ENCODE results near the gene GNGT1.

Gene GNGT1

DNA sequence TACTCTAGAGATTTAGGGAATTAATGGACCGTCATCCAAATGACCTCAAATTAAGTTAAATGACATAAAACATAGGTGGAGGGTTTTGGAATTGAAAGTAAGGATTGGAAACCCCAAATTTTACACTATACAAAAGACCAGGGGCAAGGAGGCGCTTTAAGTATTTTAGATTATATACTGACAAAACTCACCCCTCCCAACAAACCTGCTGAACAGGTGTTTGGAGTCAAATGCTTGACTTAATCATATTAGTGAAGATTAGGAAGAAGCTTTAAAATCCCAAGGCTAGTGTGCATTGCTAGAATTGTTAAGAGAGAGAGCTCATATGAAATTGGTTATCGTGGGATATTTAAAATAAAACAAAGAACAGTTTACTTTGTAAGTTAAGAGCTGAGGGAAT is at the start of gene GNGT1:
GNGT1 (plus strand) TSS at position 301 of the 400 bp plus-strand sequence. CDS start 180 bp downstream, outside the sequence.
- no peak for DNase-seq

DNA sequence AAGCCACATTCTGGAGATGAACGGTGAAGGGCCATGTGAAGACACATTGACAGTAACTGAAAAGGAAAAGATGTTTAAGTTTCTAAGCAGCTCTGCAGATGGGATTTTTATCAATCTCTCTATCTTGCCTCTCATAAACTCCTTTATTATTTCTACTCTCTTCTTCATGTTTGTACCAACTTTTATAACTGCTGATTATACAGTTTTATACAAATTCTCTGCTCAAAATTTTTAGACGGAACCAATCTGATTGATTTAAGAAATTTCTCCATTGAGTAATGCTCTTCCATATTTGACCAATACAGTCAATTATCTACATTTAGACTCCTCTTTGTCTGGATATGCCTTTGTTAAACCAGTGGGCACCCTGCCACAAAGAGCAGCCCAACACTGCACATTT is 47.5 kb upstream of the GNGT1 start:
- no peak for DNase-seq

DNA sequence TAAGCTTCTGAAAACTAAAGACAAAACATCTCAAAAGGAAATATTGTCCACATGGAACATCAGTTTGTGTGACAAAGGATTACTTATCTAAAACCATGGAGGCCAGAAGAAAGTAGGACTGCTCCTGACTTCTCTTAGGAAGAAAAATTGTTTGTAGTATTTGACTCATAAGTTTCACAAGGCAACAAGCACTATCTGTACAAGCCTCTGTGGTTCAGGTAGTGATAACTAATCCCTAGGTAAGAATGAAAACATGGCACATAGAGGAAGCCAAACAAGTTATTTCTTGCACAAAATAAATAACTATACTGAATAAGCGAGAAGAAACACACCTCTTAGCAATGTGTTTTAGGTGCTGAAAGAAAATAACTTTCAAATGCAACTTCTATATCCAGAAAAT is 46.1 kb upstream of the GNGT1 start:
- no peak for DNase-seq

DNA sequence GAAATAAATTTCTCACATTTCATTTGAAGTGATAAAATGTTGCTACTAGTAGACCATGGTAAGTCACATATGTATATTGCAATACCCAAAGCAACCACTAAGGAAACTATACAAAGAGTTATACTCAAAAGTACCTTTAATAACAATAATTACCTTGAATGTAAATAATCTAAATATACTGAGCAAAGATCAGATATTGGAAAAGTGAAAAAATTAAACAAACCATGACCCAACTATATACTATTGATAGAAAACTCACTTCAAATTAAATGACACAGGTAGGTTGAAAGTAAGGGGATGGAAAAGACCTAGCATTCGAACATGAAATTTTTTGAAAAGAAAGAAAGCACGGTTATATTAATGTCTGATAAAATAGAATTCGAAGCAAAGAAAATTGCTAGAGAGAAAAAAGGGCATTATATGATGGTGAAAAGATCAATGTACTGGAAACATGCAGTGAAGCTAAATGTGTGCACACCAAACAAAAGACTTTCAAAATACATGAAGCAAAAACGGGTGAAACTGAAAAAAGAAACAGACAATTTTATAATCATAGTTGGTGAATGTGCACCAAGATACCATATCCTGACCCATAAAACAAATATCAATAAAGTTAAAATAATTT is 44.9 kb upstream of the GNGT1 start:
- no peak for DNase-seq

DNA sequence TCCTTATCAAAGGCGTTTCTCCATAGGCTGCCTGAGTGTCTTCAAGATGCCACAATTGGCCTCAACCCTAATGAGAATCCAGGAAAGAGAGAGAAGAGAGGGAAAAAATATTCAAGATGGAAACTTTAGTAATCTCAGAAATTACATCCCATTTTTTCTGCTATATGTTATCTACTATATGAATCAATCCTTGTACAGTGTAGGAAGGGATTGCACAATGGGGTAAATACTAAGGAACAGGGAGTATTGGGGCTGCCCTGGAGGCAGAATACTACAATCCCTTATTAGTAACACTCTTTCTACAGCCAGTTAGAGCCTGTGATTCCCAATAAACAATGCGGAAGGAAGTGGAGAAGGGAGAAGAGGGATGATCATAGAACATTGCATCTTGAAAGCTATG is 43.7 kb upstream of the GNGT1 start:
- no peak for DNase-seq

DNA sequence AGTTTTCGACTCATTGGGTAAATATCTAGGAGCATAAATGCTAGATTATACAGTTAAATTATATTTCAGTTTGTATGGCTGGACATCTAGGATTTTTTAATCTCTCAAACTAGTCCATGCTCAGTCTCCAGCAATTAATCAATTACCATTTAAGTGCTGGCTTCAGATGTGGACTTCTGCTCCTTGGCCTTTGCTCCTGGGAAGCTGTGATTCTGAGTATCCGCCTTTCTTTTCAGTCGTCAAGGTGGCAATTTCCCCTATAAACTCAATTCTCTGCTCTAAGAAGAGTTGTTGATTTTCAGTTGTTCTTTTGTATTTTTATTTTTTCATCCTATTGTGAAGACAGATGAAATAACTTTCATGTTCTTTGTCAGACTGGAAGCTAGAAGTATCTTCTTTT is 39.5 kb upstream of the GNGT1 start:
- DNase-seq, result no peak

DNA sequence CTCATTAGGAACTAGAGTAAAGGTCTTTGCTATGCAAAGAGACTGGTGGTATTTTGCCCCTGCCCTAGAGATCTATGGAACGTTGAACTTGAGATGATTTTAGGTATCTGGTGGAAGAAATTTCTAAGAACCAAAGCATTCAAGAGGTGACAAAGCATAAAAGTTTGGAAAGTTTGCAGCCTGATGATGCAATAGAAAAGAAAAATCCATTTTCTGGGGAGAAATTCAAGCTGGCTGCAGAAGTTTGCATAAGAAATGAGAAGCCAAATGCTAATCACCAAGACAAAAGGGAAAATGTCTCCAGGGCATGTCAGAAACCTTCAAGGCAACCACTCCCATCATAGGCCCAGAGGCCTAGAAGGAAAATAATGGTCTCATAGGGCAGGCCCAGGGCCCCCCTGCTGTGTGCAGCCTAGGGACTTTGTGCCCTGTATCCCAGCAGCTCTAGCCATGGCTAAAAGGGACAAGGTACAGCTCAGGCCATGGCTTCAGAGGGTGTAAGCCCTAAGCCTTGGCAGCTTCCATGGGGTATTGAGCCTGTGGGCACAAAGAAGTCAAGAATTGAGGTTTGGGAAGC is 32.3 kb upstream of the GNGT1 start:
- DNase-seq, result no peak

DNA sequence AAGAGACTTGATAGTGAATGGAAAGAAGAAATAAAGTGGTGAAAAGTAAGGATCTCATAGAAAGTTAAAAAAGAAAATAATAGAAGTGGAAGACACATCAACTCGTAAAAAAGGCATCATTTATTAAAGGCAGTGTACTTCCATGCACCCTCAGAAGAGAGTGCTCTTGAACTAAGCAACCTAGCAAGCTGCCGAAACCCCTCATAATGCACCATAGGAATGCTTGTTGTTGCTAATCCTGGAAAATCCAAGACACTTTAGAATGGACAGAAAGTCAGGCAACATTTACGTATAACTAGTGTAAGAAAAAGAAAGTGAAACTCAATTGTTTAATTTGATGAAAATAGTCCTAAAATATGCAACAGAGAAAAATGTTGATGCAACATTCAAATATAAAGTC is 28.6 kb upstream of the GNGT1 start:
- no peak for DNase-seq

DNA sequence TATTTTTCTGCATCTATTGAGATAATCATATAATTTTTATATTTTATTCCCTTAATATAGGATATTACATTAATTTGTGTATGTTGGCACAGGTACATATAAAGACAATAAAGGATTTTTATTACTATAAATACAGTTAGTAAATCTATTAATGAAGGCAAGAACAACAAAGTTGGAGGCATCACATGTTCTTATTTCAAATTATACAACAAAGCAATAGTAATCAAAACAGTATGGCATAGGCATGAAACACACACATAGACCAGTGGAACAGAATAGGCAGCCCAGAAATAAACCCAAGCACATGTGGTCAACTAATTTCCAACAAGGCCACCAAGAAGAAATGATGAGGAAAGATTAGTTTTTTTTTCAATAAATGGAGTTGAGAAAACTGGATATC is 27.0 kb upstream of the GNGT1 start:
- no peak for DNase-seq

DNA sequence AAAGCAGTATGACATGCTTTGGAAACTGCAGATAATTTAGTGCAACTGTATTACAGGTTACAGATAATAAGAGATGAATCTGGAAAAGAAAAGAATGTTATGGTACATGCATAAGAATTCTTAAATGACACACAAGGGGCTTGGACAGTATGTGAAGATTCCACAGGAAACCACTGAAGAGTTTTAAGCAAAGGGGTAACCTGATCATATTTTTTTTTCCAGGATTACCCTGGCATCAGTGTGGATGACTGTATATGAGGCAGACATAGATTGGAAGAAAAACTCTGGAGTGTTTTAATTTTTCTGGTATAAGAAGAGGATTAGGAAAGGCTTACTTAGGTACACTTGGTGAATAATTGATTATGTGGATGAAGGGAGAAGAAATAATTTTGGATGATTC is 23.9 kb upstream of the GNGT1 start:
- DNase-seq, result no peak

DNA sequence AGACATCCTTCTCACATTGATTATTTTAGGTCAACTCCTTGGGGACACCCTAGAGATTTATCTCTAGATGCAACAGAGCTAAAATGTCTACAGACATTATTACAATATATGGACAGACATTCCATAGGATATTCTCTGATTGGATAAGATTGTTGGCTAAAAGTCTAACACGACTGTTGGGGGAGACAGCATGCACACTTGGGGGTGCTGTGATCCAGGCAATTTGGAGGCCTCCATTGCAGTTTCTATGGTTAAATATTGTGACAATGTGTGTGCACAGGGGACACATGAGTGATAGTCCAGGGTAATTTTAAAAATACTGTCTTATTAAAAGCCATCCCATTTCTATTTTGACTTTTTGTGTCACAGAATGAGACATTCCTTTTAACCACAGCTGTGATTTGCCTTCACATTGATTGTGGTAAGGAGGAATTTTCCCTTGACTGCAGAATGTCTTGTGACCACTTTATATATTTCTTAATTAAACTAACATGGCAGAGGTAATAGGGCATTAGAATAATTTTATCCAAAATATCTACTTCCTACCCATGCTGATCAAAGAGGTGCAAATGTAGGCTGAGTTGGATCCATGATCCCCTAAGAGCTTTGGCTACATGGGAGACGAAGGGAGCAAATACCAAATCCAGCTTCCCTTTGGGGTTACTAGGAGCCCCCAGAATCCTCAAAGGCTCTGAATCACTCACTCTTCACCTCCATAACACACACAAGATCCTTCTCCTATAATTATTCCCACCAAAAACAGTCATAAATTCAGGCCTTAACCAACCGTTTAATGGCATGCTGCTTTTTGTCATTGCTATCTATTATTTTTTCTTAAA is 23.1 kb upstream of the GNGT1 start:
- DNase-seq, result no peak

DNA sequence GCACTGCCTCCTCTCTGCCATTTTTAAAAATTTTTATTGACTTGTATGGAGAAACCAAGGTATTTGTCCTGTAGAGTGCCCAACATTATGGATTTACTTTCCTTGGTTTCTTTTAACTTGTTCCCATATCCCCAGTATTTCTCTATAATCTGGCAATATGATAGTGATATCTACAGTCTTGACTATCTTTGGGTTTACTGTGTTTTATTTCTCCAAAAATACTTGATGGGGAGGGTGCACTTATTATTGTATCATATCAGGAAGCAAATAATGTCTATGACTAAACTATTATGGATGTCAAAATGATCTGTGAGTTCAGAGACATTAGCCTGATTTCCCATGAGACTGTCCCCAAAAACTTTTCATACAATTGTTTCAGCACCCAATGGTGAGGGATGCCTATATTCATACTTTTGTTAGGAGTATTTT is 22.4 kb upstream of the GNGT1 start:
- DNase-seq, result no peak

DNA sequence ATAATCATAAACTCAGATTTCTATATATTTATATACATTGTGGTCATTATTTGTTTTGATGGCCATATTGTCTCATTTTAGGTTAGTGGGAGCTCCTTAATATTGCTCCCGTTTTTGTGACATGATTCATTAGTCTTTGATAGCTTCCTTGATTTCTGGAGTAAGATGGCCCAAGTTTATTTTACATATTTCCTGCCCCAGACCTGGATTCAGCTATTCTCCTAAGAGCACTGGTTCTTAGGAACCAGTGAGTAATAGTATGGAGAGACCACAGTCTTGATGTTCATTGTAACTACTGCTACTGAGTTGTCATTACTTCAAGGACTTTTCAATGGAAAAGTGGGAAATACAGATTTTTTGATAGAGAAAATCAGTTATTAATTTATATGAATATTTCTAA is 21.8 kb upstream of the GNGT1 start:
- no peak for DNase-seq

DNA sequence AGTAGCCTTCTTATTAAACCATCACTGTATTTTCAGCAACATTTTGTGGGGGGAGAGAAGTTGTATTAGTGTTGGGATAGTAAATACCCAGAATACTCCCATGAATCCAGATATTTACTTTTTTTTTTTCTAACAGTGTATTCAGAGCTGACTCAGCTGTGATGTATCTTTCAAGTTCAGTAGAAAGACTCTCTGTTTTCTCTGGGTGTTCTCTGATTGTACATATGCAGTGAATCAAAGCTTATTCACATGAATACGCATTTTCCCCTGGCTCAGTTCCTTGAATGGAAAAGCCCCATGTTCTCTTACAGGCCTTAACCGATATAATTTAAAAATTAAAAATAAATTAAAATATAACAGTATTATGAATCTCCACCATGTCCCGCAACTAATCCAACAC is 17.1 kb upstream of the GNGT1 start:
- peak; percentile 31 for DNase-seq

DNA sequence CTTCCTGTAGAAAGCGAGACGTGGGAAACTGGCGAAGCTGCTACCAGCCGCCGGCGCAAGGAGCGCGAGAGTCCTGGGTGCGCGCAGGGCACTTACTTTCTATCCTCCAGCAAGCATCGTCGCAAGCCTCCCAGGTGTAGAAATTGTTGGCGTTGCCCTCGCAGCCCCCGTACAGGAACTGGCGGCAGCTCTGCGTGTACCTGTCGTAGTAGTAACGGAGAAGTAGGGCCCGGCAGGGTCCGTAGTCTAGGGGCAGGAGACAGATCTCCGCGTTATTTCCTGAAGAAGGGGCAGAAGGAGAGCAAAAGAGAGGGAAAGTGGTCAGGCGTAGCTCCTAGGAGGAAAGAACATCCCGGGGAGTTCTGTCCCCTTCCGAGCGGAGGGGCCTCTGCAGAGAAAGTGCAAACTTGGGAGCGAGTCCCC is 16.3 kb upstream of the GNGT1 start:
- DNase-seq, result peak; percentile 54

DNA sequence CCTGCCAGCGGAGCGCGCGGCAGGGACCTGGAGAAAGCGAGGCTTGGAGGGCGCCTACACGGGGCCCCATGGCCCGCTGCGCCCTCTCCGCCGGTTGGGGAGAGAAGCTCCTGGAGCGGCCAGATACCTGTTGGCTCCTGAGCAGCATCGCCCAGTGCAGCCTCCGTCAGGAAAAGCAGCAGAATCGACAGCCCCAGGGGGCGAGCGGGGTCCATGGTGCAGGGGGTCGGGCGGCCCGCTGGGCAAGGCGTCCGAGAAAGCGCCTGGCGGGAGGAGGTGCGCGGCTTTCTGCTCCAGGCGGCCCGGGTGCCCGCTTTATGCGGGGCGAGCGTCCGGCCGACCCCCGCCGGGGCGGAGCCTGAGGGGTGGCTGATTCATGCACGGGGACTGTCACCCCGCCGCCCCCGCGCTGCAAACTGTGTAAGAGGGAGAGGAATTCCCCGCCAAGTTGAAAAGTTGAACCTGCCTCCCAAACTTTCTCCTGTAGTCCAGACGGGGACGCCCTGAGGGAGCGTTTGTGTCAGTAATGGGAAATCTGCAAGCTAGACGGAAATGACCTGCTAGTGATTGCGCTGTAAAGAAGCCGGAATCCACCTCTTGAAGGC is 15.8 kb upstream of the GNGT1 start, which contains the start of gene TFPI2:
TFPI2 (minus strand) TSS at position 290 of the 605 bp plus-strand sequence; CDS start at position 215, 75 bp downstream.
- DNase-seq, result peak; percentile 89

DNA sequence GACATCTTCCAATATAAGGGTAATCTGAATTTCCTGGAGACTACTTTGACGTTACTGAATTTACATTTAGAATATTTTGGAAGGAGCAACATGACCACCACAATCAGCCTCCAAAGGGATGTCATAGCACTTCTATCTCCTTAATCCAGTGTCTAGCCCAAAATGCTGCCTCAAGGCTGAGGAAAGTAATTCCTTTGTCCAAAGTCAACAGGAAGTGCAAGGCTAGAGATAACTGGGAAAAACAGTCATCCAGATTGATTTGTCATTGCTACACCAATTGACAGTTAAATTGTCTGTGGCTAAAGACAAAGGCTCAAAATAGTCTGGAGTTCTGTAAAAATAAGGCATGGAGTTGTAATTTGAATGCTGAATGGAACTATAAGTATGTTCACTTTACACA is 11.9 kb upstream of the GNGT1 start:
- DNase-seq, result peak; percentile 35

DNA sequence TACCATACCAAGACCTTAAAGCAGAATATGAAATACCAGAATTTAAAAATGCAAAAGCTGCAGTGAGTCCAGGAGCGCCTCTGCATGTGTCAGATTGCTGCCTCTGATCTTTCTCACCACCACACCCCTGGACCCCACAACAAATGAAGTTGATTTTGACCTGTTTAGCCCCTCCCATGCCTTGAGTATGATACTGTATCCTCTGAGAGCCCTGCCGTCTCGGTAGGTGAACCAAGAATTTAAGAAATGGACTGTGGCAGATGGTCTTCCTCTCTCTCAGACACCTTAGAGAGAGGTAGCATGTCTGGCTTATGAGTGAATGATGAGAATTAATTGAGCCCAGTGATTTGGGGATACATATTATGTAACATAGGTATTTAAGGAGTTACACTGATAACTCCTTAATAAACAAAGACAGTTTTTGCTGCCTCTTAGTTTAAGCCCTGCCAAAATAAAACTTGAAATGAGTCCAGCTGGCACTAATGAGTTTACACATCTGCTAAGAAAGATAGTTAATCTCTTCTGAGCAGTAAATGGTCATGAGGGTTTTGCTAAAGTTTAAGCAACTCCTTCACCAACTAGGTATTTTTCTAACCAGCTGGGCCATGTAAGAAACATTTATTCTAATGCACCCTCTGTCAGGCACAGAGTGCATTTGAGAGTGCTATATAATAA is 11.3 kb upstream of the GNGT1 start:
- DNase-seq, result no peak

DNA sequence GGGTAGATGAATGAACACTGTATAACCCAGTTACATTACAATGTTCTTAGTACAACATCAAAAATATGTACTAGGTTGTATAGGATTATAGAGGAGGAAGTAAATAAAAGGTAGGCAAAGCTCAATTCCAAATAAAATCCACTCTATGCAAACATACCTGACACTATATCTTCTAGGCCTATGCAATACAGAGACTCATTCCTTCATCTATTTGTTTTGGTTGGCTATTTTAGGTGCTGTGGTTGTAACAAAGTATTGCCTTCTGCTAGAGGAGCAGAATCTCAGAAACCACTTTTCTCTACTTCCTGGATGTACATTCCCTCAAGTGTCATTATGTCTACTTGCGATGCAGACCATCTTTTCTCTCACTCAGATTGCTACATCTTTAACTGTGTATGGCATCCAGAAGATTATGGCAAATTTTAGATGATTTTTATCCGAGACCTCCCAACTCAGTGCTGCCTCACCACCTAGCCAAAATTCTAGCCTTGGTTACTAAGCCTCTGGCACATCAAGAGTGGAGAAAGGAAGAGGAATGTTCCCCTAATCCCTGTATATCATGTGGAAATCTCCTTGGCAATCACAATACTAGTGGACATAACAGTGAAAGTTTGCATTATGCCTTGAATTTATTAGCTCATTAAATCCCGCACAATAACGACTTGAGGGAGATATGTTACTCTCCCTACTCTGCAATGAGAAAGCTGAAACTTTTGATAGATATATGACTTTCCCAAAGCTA is 10.3 kb upstream of the GNGT1 start:
- no peak for DNase-seq

DNA sequence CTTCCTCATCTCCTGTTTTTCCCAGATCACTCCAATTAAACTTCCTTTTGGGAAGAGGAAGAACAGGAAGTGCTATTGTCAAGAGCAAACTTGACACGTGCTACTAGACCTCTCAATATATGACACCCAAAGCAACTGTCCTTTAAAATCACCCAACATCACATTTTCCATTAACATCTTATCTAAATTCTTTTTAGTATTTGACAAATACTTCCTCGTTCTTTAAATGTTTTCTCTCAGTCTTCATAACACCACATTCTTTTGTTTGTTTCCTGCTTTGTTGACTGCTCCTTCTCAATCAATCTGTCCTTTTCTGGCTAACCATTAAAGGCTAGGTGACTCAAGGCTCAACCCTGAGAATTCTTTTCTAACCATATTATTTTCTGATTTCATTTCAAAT is 8.7 kb upstream of the GNGT1 start:
- no peak for DNase-seq

DNA sequence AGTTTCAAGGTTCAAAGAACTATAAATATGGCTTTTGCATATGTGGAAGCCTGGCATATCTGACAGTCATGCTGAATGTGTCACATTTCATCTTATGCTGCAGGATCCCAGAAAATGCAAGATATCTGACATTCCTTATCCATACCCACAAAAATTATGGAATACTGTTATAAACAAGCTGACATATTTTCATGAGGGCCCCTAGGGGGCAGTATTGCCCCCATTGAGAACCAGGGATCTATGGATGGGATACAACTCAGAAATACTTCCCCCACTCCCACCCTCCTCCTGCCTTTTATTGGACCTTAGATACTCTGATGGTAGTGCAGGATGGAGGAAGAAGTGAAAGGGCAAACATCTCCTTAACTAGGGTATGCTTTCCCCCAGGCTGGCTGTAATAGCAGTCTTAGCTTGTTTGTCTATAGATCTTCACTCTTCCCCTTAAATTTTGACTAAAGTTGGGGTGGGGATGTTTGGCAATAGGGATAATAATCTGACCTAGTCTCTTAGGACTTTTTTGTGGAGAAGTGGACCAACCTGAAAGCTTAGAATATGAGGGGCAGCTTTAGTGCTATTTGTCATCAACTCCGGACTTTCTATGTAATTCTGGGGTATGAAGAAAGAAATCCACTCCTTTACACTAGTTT is 3.5 kb upstream of the GNGT1 start:
- DNase-seq, result peak; percentile 69

Measured in EL (cell line).